Measurements from ENCODE around the gene MUC5AC.
"Not testable (repeated sequence)": the region's sequence is repeated elsewhere in the genome, so short reads cannot be mapped to it uniquely, and the experiment has no call there.

The MUC5AC gene

DNA sequence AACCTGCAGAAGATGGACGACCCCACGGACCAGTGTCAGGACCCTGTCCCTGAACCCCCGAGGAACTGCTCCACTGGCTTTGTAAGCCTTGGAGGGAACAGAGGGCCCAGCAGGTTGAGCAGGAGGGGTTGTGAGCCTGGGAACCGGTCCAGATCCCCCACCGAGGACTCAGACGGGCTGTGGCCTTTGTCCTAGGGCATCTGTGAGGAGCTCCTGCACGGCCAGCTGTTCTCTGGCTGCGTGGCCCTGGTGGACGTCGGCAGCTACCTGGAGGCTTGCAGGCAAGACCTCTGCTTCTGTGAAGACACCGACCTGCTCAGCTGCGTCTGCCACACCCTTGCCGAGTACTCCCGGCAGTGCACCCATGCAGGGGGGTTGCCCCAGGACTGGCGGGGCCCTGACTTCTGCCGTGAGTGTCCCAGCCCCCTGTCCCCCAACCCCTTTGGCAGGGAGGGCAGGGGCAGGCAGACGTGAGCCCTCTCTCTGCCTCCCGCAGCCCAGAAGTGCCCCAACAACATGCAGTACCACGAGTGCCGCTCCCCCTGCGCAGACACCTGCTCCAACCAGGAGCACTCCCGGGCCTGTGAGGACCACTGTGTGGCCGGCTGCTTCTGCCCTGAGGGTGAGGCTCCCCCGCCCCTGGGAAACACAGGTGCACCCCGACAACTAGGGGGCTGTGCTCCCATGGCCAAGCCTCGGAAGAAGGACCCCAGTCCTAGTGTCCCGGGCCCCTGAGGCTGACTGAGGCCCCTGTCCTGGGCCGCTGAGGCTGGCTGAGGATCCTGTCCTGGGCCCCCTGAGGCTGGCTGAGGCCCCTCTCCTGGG lies 6.4 kb downstream of the MUC5AC start:
- FAIRE-seq: no peak

GRCh38 chr11:1164779-1165255 lies 7.1 kb downstream of the MUC5AC start:
- not testable (repeated sequence) for FAIRE-seq

DNA sequence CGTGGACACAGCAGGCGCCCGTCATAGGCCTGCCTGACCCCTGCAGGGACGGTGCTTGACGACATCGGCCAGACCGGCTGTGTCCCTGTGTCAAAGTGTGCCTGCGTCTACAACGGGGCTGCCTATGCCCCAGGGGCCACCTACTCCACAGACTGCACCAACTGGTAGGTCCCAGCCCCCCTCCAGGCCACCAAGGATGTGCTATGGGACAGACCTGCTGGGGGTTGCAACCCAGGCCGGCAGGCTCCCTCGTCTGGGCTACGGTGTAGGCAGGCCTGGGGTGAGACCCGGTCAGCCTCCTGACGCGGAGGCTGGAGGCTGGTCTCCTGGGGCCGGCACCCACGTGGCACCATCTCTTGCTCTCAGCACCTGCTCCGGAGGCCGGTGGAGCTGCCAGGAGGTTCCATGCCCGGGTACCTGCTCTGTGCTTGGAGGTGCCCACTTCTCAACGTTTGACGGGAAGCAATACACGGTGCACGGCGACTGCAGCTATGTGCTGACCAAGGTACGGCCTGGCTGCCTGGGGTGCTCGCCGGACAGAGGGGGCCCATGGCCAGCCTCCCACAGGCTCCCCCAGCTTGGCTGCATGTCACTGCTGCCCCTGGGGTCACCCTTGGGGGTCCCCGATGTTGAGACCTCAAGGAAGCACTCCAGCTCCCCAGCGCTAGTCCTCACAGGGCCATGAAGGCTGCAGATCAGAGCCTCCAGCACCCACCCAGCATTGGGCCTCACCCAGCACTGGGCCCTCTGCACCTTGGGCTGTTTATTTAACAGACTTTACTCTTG lies 7.7 kb downstream of the MUC5AC start:
- no peak for FAIRE-seq

- no peak for FAIRE-seq
Measured at GRCh38 chr11:1167256-1167655, 9.5 kb downstream of the MUC5AC start.

GRCh38 chr11:1167751-1168231 lies 10.0 kb downstream of the MUC5AC start:
- FAIRE-seq: no peak

GRCh38 chr11:1168256-1168655 lies 10.5 kb downstream of the MUC5AC start:
- FAIRE-seq: no peak

DNA sequence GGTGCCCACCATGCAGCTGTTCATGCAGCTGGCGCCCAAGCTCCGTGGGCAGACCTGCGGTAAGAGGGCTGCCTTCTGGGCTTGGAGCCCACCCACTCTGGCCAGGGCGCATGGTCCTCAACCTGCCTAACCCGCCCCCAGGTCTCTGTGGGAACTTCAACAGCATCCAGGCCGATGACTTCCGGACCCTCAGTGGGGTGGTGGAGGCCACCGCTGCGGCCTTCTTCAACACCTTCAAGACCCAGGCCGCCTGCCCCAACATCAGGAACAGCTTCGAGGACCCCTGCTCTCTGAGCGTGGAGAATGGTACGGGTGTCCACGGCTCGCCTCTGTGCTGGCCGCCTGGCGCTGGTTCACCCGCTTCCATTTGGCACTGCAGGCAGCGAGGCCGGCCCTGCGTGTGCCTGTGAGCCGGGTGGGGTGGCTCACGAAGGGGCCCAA lies 11.0 kb downstream of the MUC5AC start:
- no peak for FAIRE-seq

GRCh38 chr11:1171223-1171984 lies 13.7 kb downstream of the MUC5AC start:
- FAIRE-seq: no peak

DNA sequence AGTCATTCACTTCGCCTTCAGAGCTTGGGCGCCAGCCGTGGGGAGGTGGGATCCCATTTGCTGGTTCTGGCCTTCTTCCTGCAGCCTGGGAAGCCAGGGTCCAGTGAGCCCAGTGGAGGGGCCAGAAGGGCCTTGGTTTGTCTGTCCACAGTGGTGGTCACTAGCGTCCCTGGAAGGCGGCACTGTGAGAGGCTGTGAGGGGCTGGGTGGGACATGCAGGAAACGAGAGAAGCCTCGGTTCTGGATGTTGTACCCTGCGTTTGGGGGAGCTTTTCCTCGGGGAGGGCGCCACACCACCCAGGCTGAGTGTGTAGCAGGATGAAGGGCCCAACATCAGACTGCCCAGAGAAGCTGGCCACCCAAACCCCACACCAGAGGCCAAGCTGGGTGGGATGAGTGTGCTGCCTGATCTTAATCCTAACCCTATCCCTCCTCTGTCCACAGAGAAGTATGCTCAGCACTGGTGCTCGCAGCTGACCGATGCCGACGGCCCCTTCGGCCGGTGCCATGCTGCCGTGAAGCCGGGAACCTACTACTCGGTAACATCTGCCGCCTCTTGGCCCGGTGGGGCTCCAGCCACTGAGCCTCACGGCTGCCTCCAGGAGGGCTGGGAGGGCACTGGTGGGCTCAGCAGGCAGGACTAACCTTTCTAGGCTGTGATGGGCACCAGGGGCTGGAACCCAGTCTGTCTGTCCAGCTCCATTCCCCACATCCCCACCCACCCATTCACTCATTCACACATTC lies 14.4 kb downstream of the MUC5AC start:
- FAIRE-seq: no peak

GRCh38 chr11:1172729-1173117 lies 15.0 kb downstream of the MUC5AC start:
- no peak for FAIRE-seq

DNA sequence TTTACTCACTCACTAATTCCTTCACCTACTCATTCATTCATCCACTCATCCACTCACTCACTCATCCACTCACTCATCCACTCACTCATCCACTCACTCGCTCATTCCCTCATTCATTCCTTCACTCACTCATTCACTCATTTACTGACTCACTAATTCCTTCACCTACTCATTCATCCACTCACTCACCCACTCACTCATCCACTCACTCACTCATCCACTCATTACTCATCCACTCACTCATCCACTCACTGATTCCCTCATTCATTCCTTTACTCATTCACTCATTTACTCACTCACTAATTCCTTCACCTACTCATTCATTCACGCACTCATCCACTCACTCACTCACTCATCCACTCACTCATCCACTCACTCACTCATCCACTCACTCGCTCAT lies 15.6 kb downstream of the MUC5AC start:
- FAIRE-seq: not testable (repeated sequence)

DNA sequence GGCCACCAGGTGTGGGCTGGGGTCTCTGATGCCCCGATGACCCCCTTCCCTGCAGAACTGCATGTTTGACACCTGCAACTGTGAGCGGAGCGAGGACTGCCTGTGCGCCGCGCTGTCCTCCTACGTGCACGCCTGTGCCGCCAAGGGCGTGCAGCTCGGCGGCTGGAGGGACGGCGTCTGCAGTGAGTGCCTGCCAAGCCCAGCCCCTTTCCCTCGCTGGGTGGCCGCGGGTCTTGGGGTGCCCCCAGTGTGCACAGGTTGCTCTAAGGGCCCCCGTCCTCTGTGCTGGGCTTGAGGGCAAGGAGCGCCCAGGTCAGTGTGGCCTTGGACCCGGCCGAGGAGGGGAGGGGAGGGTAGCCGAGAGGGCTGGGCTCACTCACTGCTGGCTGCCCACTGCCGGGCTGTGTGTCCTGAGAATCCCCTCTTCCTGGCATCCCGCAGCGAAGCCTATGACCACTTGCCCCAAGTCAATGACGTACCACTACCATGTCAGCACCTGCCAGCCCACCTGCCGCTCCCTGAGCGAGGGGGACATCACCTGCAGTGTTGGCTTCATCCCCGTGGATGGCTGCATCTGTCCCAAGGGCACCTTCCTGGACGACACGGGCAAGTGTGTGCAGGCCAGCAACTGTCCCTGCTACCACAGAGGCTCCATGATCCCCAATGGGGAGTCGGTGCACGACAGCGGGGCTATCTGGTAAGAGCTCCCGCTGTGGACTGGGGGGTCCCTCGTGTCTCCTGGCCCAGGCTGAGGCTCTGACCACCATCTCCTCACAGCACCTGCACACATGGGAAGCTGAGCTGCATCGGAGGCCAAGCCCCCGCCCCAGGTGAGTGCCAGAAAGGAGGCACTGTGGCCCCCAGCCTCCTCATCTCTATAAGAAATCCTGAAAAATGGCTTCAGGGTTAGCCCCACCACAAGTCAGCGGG lies 17.0 kb downstream of the MUC5AC start:
- FAIRE-seq: no peak

DNA sequence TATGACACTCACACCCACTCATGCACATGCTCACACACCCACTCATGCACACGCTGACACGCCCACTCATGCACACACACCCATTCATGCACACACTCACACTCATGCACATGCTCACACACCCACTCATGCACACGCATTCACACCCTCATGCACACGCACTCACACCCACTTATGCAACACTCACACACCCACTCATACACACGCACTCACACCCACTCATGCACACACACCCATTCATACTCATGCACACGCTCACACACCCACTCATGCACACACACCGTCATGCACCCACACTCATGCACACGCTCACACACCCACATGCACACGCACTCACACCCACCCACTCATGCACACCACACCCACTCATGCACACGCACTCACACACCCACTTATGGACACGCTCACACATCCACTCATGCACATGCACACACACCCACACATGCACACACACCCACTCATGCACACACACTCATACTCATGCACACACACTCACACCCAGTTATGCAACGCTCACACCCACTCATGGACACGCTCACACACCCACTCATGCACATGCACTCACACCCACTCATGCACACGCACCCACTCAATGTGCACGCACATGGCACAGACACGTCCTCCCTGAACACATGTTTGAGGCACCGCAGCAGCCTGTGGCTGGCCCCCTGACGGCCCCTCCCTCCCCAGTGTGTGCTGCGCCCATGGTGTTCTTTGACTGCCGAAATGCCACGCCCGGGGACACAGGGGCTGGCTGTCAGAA lies 17.9 kb downstream of the MUC5AC start:
- FAIRE-seq: no peak

GRCh38 chr11:1176224-1177019 lies 18.7 kb downstream of the MUC5AC start:
- FAIRE-seq: no peak

DNA sequence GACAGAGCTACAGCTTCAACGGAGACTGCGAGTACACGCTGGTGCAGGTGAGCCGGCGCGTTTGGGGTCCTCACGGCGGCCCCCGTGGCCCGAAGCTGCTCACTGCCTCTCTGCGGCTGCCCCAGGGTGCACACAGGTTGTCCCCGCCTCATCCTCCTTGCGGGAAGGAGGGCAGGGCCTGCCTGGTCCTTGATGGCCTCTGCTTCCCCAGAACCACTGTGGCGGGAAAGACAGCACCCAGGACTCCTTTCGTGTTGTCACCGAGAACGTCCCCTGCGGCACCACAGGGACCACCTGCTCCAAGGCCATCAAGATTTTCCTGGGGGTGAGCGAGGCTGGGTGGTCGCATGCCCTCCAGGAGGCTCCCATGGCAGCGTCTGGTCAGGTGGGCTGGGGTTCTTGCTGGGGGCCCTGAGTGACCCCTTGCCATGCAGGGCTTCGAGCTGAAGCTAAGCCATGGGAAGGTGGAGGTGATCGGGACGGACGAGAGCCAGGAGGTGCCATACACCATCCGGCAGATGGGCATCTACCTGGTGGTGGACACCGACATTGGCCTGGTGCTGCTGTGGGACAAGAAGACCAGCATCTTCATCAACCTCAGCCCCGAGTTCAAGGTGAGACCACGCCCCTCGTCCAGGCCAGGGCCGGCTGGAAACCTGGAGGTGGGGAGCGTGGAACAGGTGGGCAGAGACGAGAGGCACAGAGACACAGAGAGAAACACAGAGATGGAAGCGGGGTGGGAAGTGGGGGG lies 19.4 kb downstream of the MUC5AC start:
- no peak for FAIRE-seq

DNA sequence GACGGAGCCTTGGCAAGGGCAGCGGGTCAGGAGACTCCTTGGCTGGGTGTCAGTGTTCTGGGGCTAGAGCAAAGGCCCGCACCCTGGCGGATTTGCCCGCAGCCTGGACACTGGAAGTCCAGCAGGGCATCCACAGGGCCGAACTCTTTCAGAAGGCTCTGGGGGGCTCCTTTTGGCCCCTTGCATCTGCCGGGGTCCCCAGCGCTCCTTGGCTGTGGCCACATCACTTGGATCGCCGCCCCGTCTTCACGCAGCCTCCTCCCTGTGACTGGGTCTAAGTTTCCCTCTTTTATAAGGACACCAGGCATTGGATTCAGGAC lies 20.0 kb downstream of the MUC5AC start:
- FAIRE-seq: no peak

- no peak for FAIRE-seq
Measured at GRCh38 chr11:1178201-1178885, 20.6 kb downstream of the MUC5AC start.

GRCh38 chr11:1178906-1179305 lies 21.2 kb downstream of the MUC5AC start:
- no peak for FAIRE-seq
